IMR-90 (cell line): ENCODE measurements around the gene AP3B1. TPM values are rescaled to one million over a fixed set of nuclear protein-coding genes. Genes with fewer than 3 reads are reported as not detected.

ENCODE experiments used
- ATAC-seq: fragments of 200-7000 bp; cut with Tn5 transposase; 2 replicates; pipeline ENCODE4 v1.9.1; 2020; ENCODE audit warnings: low read depth, mild to moderate bottlenecking, moderate library complexity
- BruUV-seq: library from RNA; stranded (reverse); fragments of 400-500 nt; replicated peaks from 2 replicates; lab custom pipeline; 2021; lab: Mats Ljungman, UMichigan
- CTCF ChIA-PET: fragments of 300-600 bp; formaldehyde crosslinking; extraction: SDS; loops from one replicate; lab custom pipeline; 2021; ENCODE audit warnings: antibody characterized with exemption; lab: Yijun Ruan, JAX
- POLR2A ChIA-PET: fragments of 300-600 bp; sonication (Branson Sonifier 250); formaldehyde crosslinking; loops from one replicate; lab custom pipeline; 2022; ENCODE audit warnings: antibody characterized with exemption; ENCODE audit not compliant: unreplicated experiment; lab: Charles Lee
- DNase-seq: peaks from one replicate; pipeline ENCODE4 v3.0.0; 2013
- H2AFZ ChIP-seq: replicated peaks from 2 replicates; pipeline ENCODE3; 2013; ENCODE audit warnings: low read length, mild to moderate bottlenecking; ENCODE audit not compliant: poor library complexity
- H2AK5ac ChIP-seq: 2 replicates; pipeline ENCODE4 v1.6.1; 2013; ENCODE audit warnings: low read depth, low read length, inconsistent platforms
- H2AK9ac ChIP-seq: replicated peaks from 2 replicates; pipeline ENCODE3; 2013; ENCODE audit warnings: mild to moderate bottlenecking, low read depth, low read length, moderate library complexity; ENCODE audit not compliant: poor library complexity
- H2BK120ac ChIP-seq: 2 replicates; pipeline ENCODE4 v1.6.1; 2013; ENCODE audit warnings: low read depth, low read length, inconsistent platforms
- H2BK15ac ChIP-seq: 3 replicates; pipeline ENCODE4 v1.6.1; 2013; ENCODE audit warnings: low read depth, low read length, inconsistent platforms
- H2BK20ac ChIP-seq: 2 replicates; pipeline ENCODE4 v1.6.1; 2013; ENCODE audit warnings: low read depth, mild to moderate bottlenecking, inconsistent platforms, low read length, moderate library complexity
- H2BK5ac ChIP-seq: 2 replicates; pipeline ENCODE4 v1.6.1; 2013; ENCODE audit warnings: mild to moderate bottlenecking, low read depth, low read length, inconsistent platforms; ENCODE audit not compliant: poor library complexity, severe bottlenecking
- H3K14ac ChIP-seq: replicated peaks from 2 replicates; pipeline ENCODE4 v1.6.1; 2013; ENCODE audit warnings: low read depth, low read length, inconsistent platforms
- H3K18ac ChIP-seq: 2 replicates; pipeline ENCODE4 v1.6.1; 2013; ENCODE audit warnings: low read depth, low read length, control low read depth
- H3K23ac ChIP-seq: 2 replicates; pipeline ENCODE4 v1.6.1; 2013; ENCODE audit warnings: low read depth, low read length, inconsistent platforms
- H3K27ac ChIP-seq: 2 replicates; pipeline ENCODE4 v1.5.1; 2013; ENCODE audit warnings: mild to moderate bottlenecking, control low read depth, low read length; ENCODE audit not compliant: insufficient read depth
- H3K27me3 ChIP-seq: 2 replicates; pipeline ENCODE4 v1.6.1; 2013; ENCODE audit warnings: low read length; ENCODE audit not compliant: control insufficient read depth, insufficient read depth
- H3K36me3 ChIP-seq: 2 replicates; pipeline ENCODE4 v1.6.1; 2013; ENCODE audit warnings: low read length, mixed read lengths; ENCODE audit not compliant: control insufficient read depth, insufficient read depth
- H3K4ac ChIP-seq: 2 replicates; pipeline ENCODE4 v1.6.1; 2013; ENCODE audit warnings: low read depth, low read length, inconsistent platforms
- H3K4me1 ChIP-seq: 2 replicates; pipeline ENCODE4 v1.6.1; 2013; ENCODE audit warnings: low read length, mixed read lengths; ENCODE audit not compliant: control insufficient read depth, insufficient read depth
- H3K4me2 ChIP-seq: 2 replicates; pipeline ENCODE4 v1.6.1; 2013; ENCODE audit warnings: low read depth, mild to moderate bottlenecking, control low read depth, low read length, moderate library complexity
- H3K4me3 ChIP-seq: 2 replicates; pipeline ENCODE4 v1.5.1; 2013; ENCODE audit warnings: low read depth, mild to moderate bottlenecking, control low read depth, low read length, moderate library complexity; ENCODE audit not compliant: insufficient read depth
- H3K56ac ChIP-seq: 2 replicates; pipeline ENCODE4 v1.6.1; 2013; ENCODE audit warnings: low read length, inconsistent platforms; ENCODE audit not compliant: insufficient read depth; ENCODE audit errors: extremely low read depth
- H3K79me1 ChIP-seq, 2 experiments: 2 replicates each; pipeline ENCODE4 v1.6.1; 2013; ENCODE audit warnings: low read length in 2 of 2, inconsistent platforms in 1 of 2, low read depth in 1 of 2
- H3K9ac ChIP-seq: 2 replicates; pipeline ENCODE4 v1.6.1; 2013; ENCODE audit warnings: low read depth, low read length, control low read depth
- H3K9me1 ChIP-seq: 2 replicates; pipeline ENCODE4 v1.6.1; 2013; ENCODE audit warnings: low read length, inconsistent platforms; ENCODE audit not compliant: insufficient read depth
- H3K9me3 ChIP-seq: 2 replicates; pipeline ENCODE4 v1.6.1; 2013; ENCODE audit warnings: low read length; ENCODE audit not compliant: control insufficient read depth, insufficient read depth
- H4K20me1 ChIP-seq: 2 replicates; pipeline ENCODE4 v1.6.1; 2013; ENCODE audit warnings: low read length, inconsistent platforms; ENCODE audit not compliant: insufficient read depth
- H4K5ac ChIP-seq: 2 replicates; pipeline ENCODE4 v1.6.1; 2013; ENCODE audit warnings: mild to moderate bottlenecking, low read depth, low read length, control low read depth
- H4K8ac ChIP-seq, 2 experiments: 2 replicates each; pipeline ENCODE4 v1.6.1; 2013; ENCODE audit warnings: low read depth in 2 of 2, low read length in 2 of 2, control low read depth in 1 of 2, inconsistent platforms in 1 of 2
- H4K91ac ChIP-seq: 2 replicates; pipeline ENCODE4 v1.6.1; 2013; ENCODE audit warnings: low read depth, low read length, inconsistent platforms; ENCODE audit not compliant: insufficient read depth
- CHD1 ChIP-seq: IDR thresholded peaks from 2 replicates; pipeline ENCODE4 v1.6.1; 2012; ENCODE audit warnings: low read depth, low read length, improper control_type of control experiment
- MAZ ChIP-seq: IDR thresholded peaks from 2 replicates; pipeline ENCODE4 v1.6.1; 2012; ENCODE audit warnings: low read depth, mild to moderate bottlenecking, low read length, improper control_type of control experiment, moderate library complexity, borderline replicate concordance
- NFE2L2 ChIP-seq: fragments of 150-350 bp; IDR thresholded peaks from 2 replicates; pipeline ENCODE4 v1.6.1; 2016; ENCODE audit warnings: low read depth, mild to moderate bottlenecking, low read length
- RAD21 ChIP-seq: IDR thresholded peaks from 2 replicates; pipeline ENCODE4 v1.6.1; 2012; ENCODE audit warnings: low read length, improper control_type of control experiment
- RCOR1 ChIP-seq: IDR thresholded peaks from 2 replicates; pipeline ENCODE4 v1.6.1; 2012; ENCODE audit warnings: mild to moderate bottlenecking, low read length, improper control_type of control experiment; ENCODE audit not compliant: insufficient replicate concordance
- WGBS, 2 experiments: methylation state at CpG; one replicate each; pipeline versions ENCODE4 v1.1.5 to v1.1.7; 2013; ENCODE audit warnings: missing lambda C conversion rate in 2 of 2; ENCODE audit not compliant: insufficient read length in 1 of 2; ENCODE audit errors: extremely low coverage in 2 of 2; 5-methylcytosine and 5-hydroxymethylcytosine counted together
- dilution Hi-C: fragments of 300-500 bp; cut with HindIII; formaldehyde crosslinking; loops from one replicate; pipeline ENCODE4 v1.14.3; 2018; ENCODE audit warnings: low sequenced_read_pairs; ENCODE audit not compliant: unreplicated experiment
- in situ Hi-C: fragments of 300-500 bp; cut with MboI; formaldehyde crosslinking; loops from 3 replicates; pipeline ENCODE4 v1.14.3; 2019; ENCODE audit warnings: low sequenced_read_pairs, inconsistent platforms, mixed read lengths
- intact Hi-C: fragments of 100-400 bp; cut with micrococcal nuclease; formaldehyde crosslinking; loops from 2 replicates; pipeline ENCODE4 v1.10.0; 2022
- polyA plus RNA-seq, 3 experiments: library from polyadenylated mRNA; depleted of rRNA; stranded (reverse); fragments of >200 nt; gene quantifications; 2 replicates each; pipeline ENCODE4 v1.2.3, GENCODE V29; 2012; ENCODE audit warnings: low replicate concordance in 1 of 3
- total RNA-seq: library from RNA; depleted of rRNA; stranded (reverse); fragments of >200 nt; gene quantifications from 2 replicates; pipeline ENCODE4 v1.2.3, GENCODE V29; 2012

AP3B1 gene
- total and polyA plus RNA-seq, 2 of the 4 experiments (the other 2 are of a cell fraction): 33.1 to 59.0 TPM

GRCh38 chr5:78280261-78280660 lies 14.2 kb downstream of the AP3B1 start:
- Histone ChIP-seq H3K27ac (no peak overlapping the region), H3K4me1 (no peaks in the 10 kb centered on the region), H3K23ac (no peak overlapping the region), H4K5ac (no peak overlapping the region), H2BK120ac (no peak overlapping the region), H2AK9ac (no peak overlapping the region), H4K8ac (no peak overlapping the region), H4K91ac (no peak overlapping the region), H3K56ac (no peak overlapping the region), H2AK5ac (no peak overlapping the region), H3K9me3 (peaks cover 3% of the 10 kb centered on the region; the same call in 1 of the 2 replicates), H2AFZ (no peak overlapping the region), H3K36me3 (peaks cover 4% of the 10 kb centered on the region), H2BK20ac (no peak overlapping the region), H3K4me3 (no peak overlapping the region), H2BK5ac (no peak overlapping the region), H3K27me3 (no peaks in the 10 kb centered on the region), H3K79me1 (peaks cover 30 to 69% of the 10 kb centered on the region in 2 experiments), H3K14ac (no peak overlapping the region), H3K4me2 (no peak overlapping the region), H3K9me1 (peaks cover 6% of the 10 kb centered on the region; the same call in 1 of the 2 replicates), H4K20me1 (peaks cover 37% of the 10 kb centered on the region), H3K18ac (no peak overlapping the region), H2BK15ac (no peak overlapping the region), H3K9ac (no peak overlapping the region), H3K4ac (no peak overlapping the region)
- no TSS peak for BruUV-seq
- ChIA-PET CTCF (no interaction called here), POLR2A (no interaction called here)
- in situ Hi-C loops (no loop called here), intact Hi-C loops (no loop called here), dilution Hi-C loops (no loop called here)
- DNase-seq: no peak
- ATAC-seq: no peak
- TF ChIP-seq CHD1 (no peak), MAZ (no peak), RCOR1 (no peak), NFE2L2 (no peak), RAD21 (no peak)
- WGBS, 2 experiments: no CpG with 5 or more reads among the region's 2 CpGs
